Thyroid gland (tissue), 4 donors: Measurements from ENCODE around the gene OGG1.

Experiments
- POLR2A ChIP-seq, 2 donors: fragments of 450-650 bp; IDR thresholded peaks; one replicate each; pipeline ENCODE4 v1.6.1; 2017; ENCODE audit warnings: antibody characterized with exemption in 2 of 2, mild to moderate bottlenecking in 2 of 2, moderate library complexity in 1 of 2
- TF ChIP-seq, protein P1 (sequence below), 6 experiments: fragments of 200-600 bp in 3 of 6; fragments of 450-650 bp in 3 of 6; sonication (generic) in 3 of 6; IDR thresholded peaks; one replicate each; pipeline ENCODE4 v1.5.1; 2016 to 2019; ENCODE audit warnings: antibody characterized with exemption in 6 of 6, mild to moderate bottlenecking in 2 of 6, inconsistent platforms in 1 of 6, moderate library complexity in 1 of 6

DNA sequence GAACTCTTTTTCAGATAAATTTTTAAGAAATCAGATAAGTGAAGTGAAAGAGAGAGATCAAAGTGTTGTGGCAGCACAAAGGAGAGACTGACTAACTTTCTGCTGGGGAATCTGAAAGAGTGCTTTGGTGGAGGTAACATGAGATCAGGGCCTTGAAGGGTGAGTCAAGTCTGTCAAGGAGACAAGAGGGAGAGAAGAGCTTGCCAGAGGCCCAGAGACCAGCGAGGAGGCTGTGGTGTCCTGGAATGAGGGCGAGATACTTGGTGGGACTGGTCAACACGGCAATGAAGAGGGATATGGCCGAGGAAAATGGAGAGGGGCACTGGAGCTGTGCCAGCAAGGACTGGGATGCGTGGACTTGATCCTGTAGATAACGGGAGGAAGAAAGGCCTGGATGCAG, 38.0 kb downstream of the OGG1 start:
- TF ChIP-seq, protein P1, sequence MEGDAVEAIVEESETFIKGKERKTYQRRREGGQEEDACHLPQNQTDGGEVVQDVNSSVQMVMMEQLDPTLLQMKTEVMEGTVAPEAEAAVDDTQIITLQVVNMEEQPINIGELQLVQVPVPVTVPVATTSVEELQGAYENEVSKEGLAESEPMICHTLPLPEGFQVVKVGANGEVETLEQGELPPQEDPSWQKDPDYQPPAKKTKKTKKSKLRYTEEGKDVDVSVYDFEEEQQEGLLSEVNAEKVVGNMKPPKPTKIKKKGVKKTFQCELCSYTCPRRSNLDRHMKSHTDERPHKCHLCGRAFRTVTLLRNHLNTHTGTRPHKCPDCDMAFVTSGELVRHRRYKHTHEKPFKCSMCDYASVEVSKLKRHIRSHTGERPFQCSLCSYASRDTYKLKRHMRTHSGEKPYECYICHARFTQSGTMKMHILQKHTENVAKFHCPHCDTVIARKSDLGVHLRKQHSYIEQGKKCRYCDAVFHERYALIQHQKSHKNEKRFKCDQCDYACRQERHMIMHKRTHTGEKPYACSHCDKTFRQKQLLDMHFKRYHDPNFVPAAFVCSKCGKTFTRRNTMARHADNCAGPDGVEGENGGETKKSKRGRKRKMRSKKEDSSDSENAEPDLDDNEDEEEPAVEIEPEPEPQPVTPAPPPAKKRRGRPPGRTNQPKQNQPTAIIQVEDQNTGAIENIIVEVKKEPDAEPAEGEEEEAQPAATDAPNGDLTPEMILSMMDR (IDR thresholded peaks at IDR 0.05), result no peak
- TF ChIP-seq POLR2A (IDR thresholded peaks at IDR 0.05), result no peak
